PC-9 (cell line): Measurements from ENCODE around the gene RNF17.

ENCODE experiments used
- EZH2 ChIP-seq: fragments of 200-600 bp; sonication (generic); IDR thresholded peaks from 2 replicates; pipeline ENCODE4 v1.8.0; 2017; ENCODE audit warnings: antibody characterized with exemption, low read depth
- TF ChIP-seq, protein P1 (sequence below): fragments of 200-600 bp; sonication (generic); conservative IDR thresholded peaks from 2 replicates; pipeline ENCODE4 v1.6.1; 2017; ENCODE audit warnings: mixed run types, antibody characterized with exemption, mild to moderate bottlenecking, moderate library complexity

DNA sequence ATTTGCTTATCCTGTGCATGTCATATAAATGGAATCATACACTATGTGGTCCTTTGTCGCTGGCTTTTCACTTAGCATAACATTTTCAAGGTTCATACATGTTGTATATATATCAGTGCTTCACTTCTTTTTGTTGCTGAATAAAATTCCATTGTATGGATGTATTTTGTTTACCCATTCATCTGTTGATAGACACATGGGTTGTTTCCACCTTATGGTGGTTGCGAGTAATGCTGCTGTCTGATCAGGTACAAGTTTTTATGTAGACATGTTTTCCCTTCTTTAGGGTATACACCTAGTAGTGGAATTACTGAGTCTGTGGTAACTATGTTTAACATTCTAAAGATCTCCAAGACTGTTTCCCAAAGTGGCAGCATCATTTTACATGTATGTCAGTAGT is 102.5 kb downstream of the RNF17 start:
- TF ChIP-seq, protein P1, sequence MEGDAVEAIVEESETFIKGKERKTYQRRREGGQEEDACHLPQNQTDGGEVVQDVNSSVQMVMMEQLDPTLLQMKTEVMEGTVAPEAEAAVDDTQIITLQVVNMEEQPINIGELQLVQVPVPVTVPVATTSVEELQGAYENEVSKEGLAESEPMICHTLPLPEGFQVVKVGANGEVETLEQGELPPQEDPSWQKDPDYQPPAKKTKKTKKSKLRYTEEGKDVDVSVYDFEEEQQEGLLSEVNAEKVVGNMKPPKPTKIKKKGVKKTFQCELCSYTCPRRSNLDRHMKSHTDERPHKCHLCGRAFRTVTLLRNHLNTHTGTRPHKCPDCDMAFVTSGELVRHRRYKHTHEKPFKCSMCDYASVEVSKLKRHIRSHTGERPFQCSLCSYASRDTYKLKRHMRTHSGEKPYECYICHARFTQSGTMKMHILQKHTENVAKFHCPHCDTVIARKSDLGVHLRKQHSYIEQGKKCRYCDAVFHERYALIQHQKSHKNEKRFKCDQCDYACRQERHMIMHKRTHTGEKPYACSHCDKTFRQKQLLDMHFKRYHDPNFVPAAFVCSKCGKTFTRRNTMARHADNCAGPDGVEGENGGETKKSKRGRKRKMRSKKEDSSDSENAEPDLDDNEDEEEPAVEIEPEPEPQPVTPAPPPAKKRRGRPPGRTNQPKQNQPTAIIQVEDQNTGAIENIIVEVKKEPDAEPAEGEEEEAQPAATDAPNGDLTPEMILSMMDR = no peak
- TF ChIP-seq EZH2 = no peak
